ENCODE results near the gene ARPP19. TPM values are rescaled to one million over a fixed set of nuclear protein-coding genes. Genes with fewer than 3 reads are reported as not detected.
"Not testable (repeated sequence)": the region's sequence is repeated elsewhere in the genome, so short reads cannot be mapped to it uniquely, and the experiment has no call there.

ARPP19 gene
- polyA plus RNA-seq, 4 donors = 124 to 160 (median 158) TPM

GRCh38 chr15:52517014-52517413 is 51.8 kb downstream of the ARPP19 start:
- no peak for DNase-seq (ENCODE audit: low read depth in 4 of 4, low spot score in 3 of 4)

- DNase-seq (ENCODE audit: low read depth in 4 of 4, low spot score in 3 of 4) = no peak
Measured at GRCh38 chr15:52515343-52515742, 53.5 kb downstream of the ARPP19 start.

DNA sequence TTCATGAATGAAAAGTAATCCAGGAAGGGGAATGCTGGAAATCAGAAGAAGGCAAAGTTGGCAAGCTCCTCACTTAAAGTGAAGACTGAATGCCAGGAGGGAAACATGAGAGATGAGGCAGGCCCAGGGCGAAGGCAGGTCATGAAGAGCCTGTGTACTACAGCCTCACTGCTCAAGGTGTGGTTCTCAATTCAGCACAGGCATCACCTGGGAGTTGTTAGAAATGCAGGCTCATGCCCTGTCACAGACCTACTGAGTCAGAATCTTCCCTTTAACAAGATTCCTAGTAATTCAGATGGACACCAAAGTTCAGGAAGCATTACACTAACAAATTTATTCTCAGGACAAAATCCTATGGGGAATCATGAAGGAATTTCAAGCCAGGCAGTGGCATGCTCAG is 54.3 kb downstream of the ARPP19 start:
- DNase-seq (ENCODE audit: low read depth in 4 of 4, low spot score in 3 of 4) = no peak

DNA sequence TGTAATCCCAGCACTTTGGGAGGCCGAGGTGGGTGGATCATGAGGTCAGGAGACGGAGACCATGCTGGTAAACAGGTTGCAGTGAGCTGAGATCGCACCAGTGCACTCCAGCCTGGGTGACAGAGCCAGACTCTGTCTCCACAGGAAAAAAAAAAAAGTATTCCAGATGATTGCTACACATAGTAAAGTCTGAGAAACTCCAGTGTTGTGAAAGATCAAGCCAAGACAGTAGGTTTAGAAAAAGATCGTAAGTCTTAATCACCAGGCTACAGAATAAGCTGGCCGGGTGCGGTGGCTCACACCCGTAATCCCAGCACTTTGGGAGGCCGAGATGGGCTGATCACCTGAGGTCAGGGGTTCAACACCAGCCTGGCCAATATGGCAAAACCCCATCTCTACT is 56.0 kb downstream of the ARPP19 start:
- DNase-seq (ENCODE audit: low read depth in 4 of 4, low spot score in 3 of 4) = not testable (repeated sequence)

DNA sequence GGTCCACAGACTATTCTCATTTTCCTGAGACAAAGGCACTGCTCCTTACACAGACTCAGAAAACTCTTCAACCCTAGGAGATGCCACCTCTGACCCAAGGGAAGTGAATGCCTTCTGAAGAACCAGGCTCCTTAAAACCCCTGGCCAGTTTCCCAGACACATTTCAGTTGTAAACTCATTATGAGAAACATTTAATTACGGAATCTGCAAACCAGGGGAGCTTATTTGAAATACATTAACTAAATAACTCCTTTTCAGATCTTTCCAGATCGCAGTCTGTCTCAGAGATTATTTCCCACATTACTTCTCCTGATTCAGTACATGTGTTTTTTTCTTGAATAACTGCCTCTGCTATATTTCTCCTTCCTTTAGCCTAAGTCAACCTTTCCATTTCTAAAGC is 57.7 kb downstream of the ARPP19 start:
- DNase-seq (ENCODE audit: low read depth in 4 of 4, low spot score in 3 of 4) = no peak

GRCh38 chr15:52509500-52510245 is 59.2 kb downstream of the ARPP19 start:
- DNase-seq (ENCODE audit: low read depth in 4 of 4, low spot score in 3 of 4) = no peak

GRCh38 chr15:52506549-52506948 is 62.3 kb downstream of the ARPP19 start:
- no peak for DNase-seq (ENCODE audit: low read depth in 4 of 4, low spot score in 3 of 4)

DNA sequence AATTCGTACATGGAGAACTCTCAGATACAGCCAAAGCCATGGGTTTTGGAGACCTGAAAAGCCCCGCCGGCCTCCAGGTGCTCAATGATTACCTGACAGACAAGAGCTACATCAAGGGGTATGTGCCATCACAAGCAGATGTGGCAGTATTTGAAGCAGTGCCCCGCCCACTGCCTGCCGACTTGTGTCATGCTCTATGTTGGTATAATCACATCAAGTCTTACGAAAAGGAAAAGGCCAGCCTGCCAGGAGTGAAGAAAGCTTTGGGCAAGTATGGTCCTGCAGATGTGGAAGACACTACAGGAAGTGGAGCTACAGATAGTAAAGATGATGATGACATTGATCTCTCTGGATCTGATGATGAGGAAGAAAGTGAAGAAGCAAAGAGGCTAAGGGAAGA is 63.7 kb downstream of the ARPP19 start:
- no peak for DNase-seq (ENCODE audit: low read depth in 4 of 4, low spot score in 3 of 4)

DNA sequence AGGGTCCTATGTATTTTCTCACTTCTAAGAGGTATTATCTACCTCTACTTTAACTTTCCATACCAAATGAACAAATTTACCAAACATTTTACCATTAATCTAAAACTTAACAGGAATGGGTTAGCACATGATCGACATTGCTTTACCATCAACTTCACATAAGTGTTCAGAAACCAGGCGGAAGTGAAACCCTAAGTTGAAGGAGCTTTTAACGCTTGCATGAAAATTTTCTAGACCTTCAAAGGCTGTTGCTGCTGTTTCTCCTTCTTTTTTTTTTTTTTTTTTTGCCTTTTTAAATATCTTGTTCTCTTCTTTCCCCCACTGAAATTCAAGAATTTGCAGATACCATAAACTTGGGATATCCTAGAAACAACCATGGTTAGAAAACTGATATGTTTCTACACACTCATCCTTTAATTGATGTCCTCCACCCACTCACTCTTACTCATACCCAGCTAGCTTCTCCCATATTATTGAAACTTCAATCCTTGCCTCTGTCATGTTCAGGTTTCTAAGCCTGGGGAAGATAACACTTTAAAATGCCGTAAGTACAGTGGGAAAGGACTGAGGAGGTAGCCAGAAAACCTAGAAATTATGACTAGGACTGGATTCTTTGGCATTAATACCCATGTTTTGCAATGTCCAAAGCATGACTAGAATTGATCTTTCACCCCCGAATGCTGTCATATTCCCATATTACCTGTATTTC is 64.9 kb downstream of the ARPP19 start:
- no peak for DNase-seq (ENCODE audit: low read depth in 4 of 4, low spot score in 3 of 4)

- DNase-seq (ENCODE audit: low read depth in 4 of 4, low spot score in 3 of 4) = no peak
Measured at GRCh38 chr15:52502608-52503007, 66.2 kb downstream of the ARPP19 start.

DNA sequence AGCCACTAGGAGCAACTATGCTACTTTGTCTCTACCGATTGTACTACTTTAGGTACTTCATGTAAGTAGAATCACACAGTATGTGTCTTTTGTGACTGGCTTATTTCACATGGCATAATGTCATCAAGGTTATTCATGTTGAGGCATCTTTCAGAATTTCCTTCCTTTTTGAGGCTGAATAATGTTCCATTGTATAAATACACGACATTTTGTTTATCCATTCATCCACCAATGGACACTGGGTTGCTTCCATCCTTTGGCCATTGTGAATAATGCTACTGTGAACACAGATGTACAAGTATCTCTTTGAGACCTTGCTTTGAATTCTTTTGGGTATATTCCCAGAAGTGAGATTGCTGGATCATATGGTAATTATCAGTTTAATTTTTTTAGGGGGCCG is 69.3 kb downstream of the ARPP19 start:
- DNase-seq (ENCODE audit: low read depth in 4 of 4, low spot score in 3 of 4) = no peak

- no peak for DNase-seq (ENCODE audit: low read depth in 4 of 4, low spot score in 3 of 4)
Measured at GRCh38 chr15:52498706-52499105, 70.1 kb downstream of the ARPP19 start.

Other genes with a start within 250 kb of the ARPP19 start
- 1 to 10 TPM; 7.4 to 8.2 (median 7.8) TPM for gene MYO5A, start 40.1 kb downstream of the ARPP19 start, polyA plus RNA-seq (ENCODE audit: insufficient read length in 4 of 4)
- gene ATOSA, start 110.4 kb upstream of the ARPP19 start, polyA plus RNA-seq (ENCODE audit: insufficient read length in 4 of 4) = 10 to 100 TPM; 38.4 to 47.5 (median 41.1) TPM
- under 1 TPM in 2 of 4 donors, not detected in 2; 0.13 to 0.19 TPM for gene ONECUT1, start 221.3 kb upstream of the ARPP19 start, polyA plus RNA-seq (ENCODE audit: insufficient read length in 4 of 4)

All from right renal pelvis (tissue), 4 donors.